Keratinocyte (primary cell): Measurements from ENCODE around the gene SMCO1. TPM values are rescaled to one million over a fixed set of nuclear protein-coding genes. Genes with fewer than 3 reads are reported as not detected.

Experiments used
- DNase-seq: peaks from one replicate; pipeline ENCODE4 v3.0.0-alpha.2; 2011; ENCODE audit warnings: low read depth, missing footprints, low spot score
- FAIRE-seq: peaks from 2 replicates; lab custom pipeline; 2011; peaks lifted over from hg19 to GRCh38; lab: Jason Lieb, UNC
- H2AFZ ChIP-seq: 2 replicates; pipeline ENCODE4 v1.6.0; 2012; ENCODE audit warnings: low read length, control low read depth, inconsistent platforms; ENCODE audit not compliant: control insufficient read depth
- H3K27ac ChIP-seq: 2 replicates; pipeline ENCODE4 v1.5.1; 2011; ENCODE audit warnings: low read length; ENCODE audit not compliant: control insufficient read depth, insufficient read depth
- H3K27me3 ChIP-seq: 3 replicates; pipeline ENCODE4 v1.6.0; 2011; ENCODE audit warnings: low read length; ENCODE audit not compliant: control insufficient read depth, insufficient read depth; ENCODE audit errors: extremely low read depth
- H3K36me3 ChIP-seq, 2 experiments: 2 replicates in 1 of 2; 3 replicates in 1 of 2; pipeline ENCODE4 v1.5.1; 2011; ENCODE audit warnings: low read length in 2 of 2, mild to moderate bottlenecking in 1 of 2; ENCODE audit not compliant: control insufficient read depth in 2 of 2, insufficient read depth in 2 of 2; ENCODE audit errors: extremely low read depth in 1 of 2
- H3K4me1 ChIP-seq: 3 replicates; pipeline ENCODE4 v1.5.1; 2011; ENCODE audit warnings: low read length; ENCODE audit not compliant: control insufficient read depth, insufficient read depth; ENCODE audit errors: extremely low read depth
- H3K4me2 ChIP-seq: 3 replicates; pipeline ENCODE4 v1.6.0; 2011; ENCODE audit warnings: low read depth, low read length; ENCODE audit not compliant: control insufficient read depth, insufficient read depth; ENCODE audit errors: extremely low read depth
- H3K4me3 ChIP-seq, 3 experiments: fragments of 200-600 bp in 1 of 3; sonication (generic) in 1 of 3; 2 replicates in 2 of 3; 3 replicates in 1 of 3; pipeline ENCODE4 v1.5.1; 2011 to 2016; ENCODE audit warnings: low read length in 3 of 3, mild to moderate bottlenecking in 3 of 3, control low read depth in 2 of 3, inconsistent platforms in 1 of 3, low read depth in 1 of 3, mixed read lengths in 1 of 3, mixed run types in 1 of 3, moderate library complexity in 1 of 3; ENCODE audit not compliant: control insufficient read depth in 2 of 3, insufficient read depth in 2 of 3; ENCODE audit errors: extremely low read depth in 1 of 3
- H3K79me2 ChIP-seq: 2 replicates; pipeline ENCODE4 v1.6.0; 2012; ENCODE audit warnings: low read length; ENCODE audit not compliant: control insufficient read depth, insufficient read depth
- H3K9ac ChIP-seq: 3 replicates; pipeline ENCODE4 v1.6.0; 2011; ENCODE audit warnings: low read length; ENCODE audit not compliant: control insufficient read depth, insufficient read depth; ENCODE audit errors: extremely low read depth
- H3K9me1 ChIP-seq: 3 replicates; pipeline ENCODE4 v1.6.0; 2011; ENCODE audit warnings: low read length; ENCODE audit not compliant: control insufficient read depth, insufficient read depth; ENCODE audit errors: extremely low read depth
- H3K9me3 ChIP-seq: 2 replicates; pipeline ENCODE4 v1.5.1; 2012; ENCODE audit warnings: low read depth, low read length; ENCODE audit not compliant: control insufficient read depth
- H4K20me1 ChIP-seq: 3 replicates; pipeline ENCODE4 v1.6.0; 2011; ENCODE audit warnings: low read length; ENCODE audit not compliant: control insufficient read depth, insufficient read depth; ENCODE audit errors: extremely low read depth
- EZH2 ChIP-seq: IDR thresholded peaks from one replicate; pipeline ENCODE4 v1.6.1; 2012; ENCODE audit warnings: inconsistent platforms, mild to moderate bottlenecking, low read length, moderate library complexity
- dilution Hi-C: fragments of 300-500 bp; cut with MboI; formaldehyde crosslinking; loops from one replicate; pipeline ENCODE4 v1.7.0; 2020; ENCODE audit warnings: low sequenced_read_pairs; ENCODE audit not compliant: extremely low pct_ligation_motif_present
- polyA plus RNA-seq, 5 experiments: library from polyadenylated mRNA; depleted of rRNA in 3 of 5; stranded (reverse) in 3 of 5; stranded (forward) in 1 of 5; unstranded in 1 of 5; fragments of >200 nt; gene quantifications; 1 replicate in 1 of 5; 2 replicates in 3 of 5; 3 replicates in 1 of 5; pipeline versions ENCODE4 v1.2.1 to v1.2.3, GENCODE V29; 2011 to 2012; ENCODE audit warnings: missing spikeins in 2 of 5, low read depth in 1 of 5, low replicate concordance in 1 of 5
- TF ChIP-seq, protein P1 (sequence below), 3 experiments: IDR thresholded peaks in 1 of 3; conservative IDR thresholded peaks in 1 of 3; optimal IDR thresholded peaks in 1 of 3; 2 replicates in 2 of 3; 3 replicates in 1 of 3; pipeline versions ENCODE3 to v1.5.1; 2011; ENCODE audit warnings: low read length in 3 of 3, mild to moderate bottlenecking in 3 of 3, moderate library complexity in 2 of 3, control low read depth in 1 of 3, inconsistent platforms in 1 of 3; ENCODE audit not compliant: insufficient read depth in 2 of 3; ENCODE audit errors: extremely low read depth in 1 of 3

Gene SMCO1
- polyA plus RNA-seq, 1 donor (not counting 4 experiments of a cell fraction or from before 2014, with no cell fraction given): not detected

DNA sequence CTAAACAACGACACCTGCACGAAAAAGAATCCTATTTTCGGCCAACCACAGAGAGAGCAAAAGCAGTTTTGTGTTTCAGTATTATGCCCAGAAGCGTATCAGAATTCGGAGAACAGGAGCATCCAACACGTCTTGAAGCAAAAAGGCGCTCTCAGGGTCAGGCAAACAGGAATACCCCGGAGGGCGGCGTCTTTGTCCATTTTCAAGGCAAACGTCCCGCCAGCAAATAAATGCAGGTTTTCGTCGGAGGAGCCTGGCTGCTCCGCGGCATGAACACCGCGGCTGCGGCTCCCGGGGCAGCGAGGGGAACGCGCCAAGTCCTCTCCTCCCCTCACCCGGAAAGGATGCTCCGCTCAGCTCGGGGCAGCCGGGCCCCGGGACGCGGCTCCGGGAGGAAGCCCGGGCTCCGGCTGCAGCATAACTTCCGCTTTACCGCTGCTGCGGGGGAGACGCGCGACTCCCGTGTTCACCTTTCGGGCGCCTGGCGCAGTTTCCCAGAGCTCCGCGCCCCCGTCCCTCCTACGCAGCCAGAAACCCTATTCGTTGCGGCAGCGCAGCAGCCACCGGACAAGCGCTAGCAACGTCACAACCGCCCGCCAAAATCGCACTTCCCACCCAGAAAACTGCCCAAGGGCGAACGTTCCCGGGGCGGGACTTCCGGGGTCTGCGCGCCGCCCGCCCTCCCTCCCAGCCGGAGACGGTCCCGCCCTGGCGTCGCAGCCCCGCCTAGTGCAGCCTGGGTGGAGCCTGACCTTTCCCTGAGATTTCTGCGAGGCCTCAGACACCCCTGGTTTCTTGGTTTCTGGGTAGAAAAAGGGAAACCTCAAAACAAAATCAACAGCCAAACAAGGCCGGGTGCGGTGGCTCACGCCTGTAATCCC, 11.7 kb downstream of the SMCO1 start, which contains the start of gene RNF168:
Gene RNF168, minus strand, starts transcription at position 573 of the 881 bp plus-strand sequence. CDS start 595 bp downstream, outside the sequence.
- H3K9ac ChIP-seq: peak within 1 kb of the TSS; percentile 91
- peak within 1 kb of the TSS; percentile 69 for H2AFZ ChIP-seq
- TF ChIP-seq, protein P1, sequence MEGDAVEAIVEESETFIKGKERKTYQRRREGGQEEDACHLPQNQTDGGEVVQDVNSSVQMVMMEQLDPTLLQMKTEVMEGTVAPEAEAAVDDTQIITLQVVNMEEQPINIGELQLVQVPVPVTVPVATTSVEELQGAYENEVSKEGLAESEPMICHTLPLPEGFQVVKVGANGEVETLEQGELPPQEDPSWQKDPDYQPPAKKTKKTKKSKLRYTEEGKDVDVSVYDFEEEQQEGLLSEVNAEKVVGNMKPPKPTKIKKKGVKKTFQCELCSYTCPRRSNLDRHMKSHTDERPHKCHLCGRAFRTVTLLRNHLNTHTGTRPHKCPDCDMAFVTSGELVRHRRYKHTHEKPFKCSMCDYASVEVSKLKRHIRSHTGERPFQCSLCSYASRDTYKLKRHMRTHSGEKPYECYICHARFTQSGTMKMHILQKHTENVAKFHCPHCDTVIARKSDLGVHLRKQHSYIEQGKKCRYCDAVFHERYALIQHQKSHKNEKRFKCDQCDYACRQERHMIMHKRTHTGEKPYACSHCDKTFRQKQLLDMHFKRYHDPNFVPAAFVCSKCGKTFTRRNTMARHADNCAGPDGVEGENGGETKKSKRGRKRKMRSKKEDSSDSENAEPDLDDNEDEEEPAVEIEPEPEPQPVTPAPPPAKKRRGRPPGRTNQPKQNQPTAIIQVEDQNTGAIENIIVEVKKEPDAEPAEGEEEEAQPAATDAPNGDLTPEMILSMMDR (optimal IDR thresholded peaks at IDR 0.05 in 1 of 3, IDR thresholded peaks at IDR 0.05 in 1 of 3, conservative IDR thresholded peaks at IDR 0.05 in 1 of 3; ENCODE audit: extremely low read depth in 1 of 3, insufficient read depth in 2 of 3, low read length in 3 of 3): no peak
- TF ChIP-seq EZH2: no peak
- H3K36me3 ChIP-seq: no peaks in the 10 kb centered on the region
- peak within 1 kb of the TSS; percentile 87 for H3K27ac ChIP-seq
- H4K20me1 ChIP-seq: no peaks in the 10 kb centered on the region
- dilution Hi-C loops: loop anchor here (25.0 kb wide), 1 partner anchor 241 kb away; no protein-coding TSS in a partner anchor
- peak within 1 kb of the TSS; percentile 90 for H3K4me2 ChIP-seq
- peak within 1 kb of the TSS; percentile 66 to 96 (median 78) for H3K4me3 ChIP-seq
- FAIRE-seq (no peak), DNase-seq (no peak)
- H3K4me1 ChIP-seq: peaks cover 17% of the 10 kb centered on the region
- no peaks in the 10 kb centered on the region for H3K9me1 ChIP-seq
- H3K79me2 ChIP-seq: peaks cover 41% of the 10 kb centered on the region
- peaks cover 2% of the 10 kb centered on the region for H3K9me3 ChIP-seq
- no peaks in the 10 kb centered on the region for H3K27me3 ChIP-seq

DNA sequence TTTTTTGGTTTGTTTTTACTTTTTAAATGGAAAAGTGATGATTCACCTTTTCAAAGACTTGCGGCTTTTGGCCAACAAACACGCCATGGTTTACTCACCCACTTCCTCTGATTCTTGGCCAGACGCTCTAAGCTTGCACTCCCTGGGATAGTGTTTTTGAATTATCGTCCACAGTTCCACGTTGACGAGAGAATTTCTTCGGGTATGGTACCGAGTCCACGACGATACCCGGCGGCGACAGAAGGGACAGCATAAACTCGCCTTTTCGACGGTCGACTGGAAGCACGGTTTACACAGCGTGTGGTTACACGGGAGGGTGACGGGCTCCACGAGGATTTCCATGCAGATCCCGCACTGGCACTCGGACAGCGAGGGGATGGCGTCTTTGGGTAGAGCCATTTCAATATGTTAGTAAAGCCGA, 12.4 kb downstream of the SMCO1 start:
- H3K9me3 ChIP-seq: peaks cover 2% of the 10 kb centered on the region
- peak overlapping the region; percentile 69 for H2AFZ ChIP-seq
- peak overlapping the region; percentile 87 for H3K27ac ChIP-seq
- H3K9me1 ChIP-seq: no peaks in the 10 kb centered on the region
- peaks cover 48% of the 10 kb centered on the region for H3K79me2 ChIP-seq
- H3K9ac ChIP-seq: peak overlapping the region; percentile 91
- no peaks in the 10 kb centered on the region for H4K20me1 ChIP-seq
- peak overlapping the region; percentile 90 for H3K4me2 ChIP-seq
- H3K4me1 ChIP-seq: peaks cover 17% of the 10 kb centered on the region
- H3K36me3 ChIP-seq: no peaks in the 10 kb centered on the region
- dilution Hi-C loops: loop anchor here (25.0 kb wide), 1 partner anchor 240 kb away; no protein-coding TSS in a partner anchor
- TF ChIP-seq, protein P1 (optimal IDR thresholded peaks at IDR 0.05 in 1 of 3, IDR thresholded peaks at IDR 0.05 in 1 of 3, conservative IDR thresholded peaks at IDR 0.05 in 1 of 3; ENCODE audit: extremely low read depth in 1 of 3, insufficient read depth in 2 of 3, low read length in 3 of 3): no peak
- TF ChIP-seq EZH2: no peak
- DNase-seq: no peak
- H3K4me3 ChIP-seq: peak overlapping the region; percentile 66 to 96 (median 78)
- H3K27me3 ChIP-seq: no peaks in the 10 kb centered on the region
- FAIRE-seq: peak; percentile 29
